Effector CD4-positive, alpha-beta T cell (primary cell): ENCODE data around the gene PIGW.

ENCODE experiments used
- DNase-seq: peaks from one replicate; pipeline ENCODE4 v3.0.0-alpha.2; 2020

Gene PIGW

DNA sequence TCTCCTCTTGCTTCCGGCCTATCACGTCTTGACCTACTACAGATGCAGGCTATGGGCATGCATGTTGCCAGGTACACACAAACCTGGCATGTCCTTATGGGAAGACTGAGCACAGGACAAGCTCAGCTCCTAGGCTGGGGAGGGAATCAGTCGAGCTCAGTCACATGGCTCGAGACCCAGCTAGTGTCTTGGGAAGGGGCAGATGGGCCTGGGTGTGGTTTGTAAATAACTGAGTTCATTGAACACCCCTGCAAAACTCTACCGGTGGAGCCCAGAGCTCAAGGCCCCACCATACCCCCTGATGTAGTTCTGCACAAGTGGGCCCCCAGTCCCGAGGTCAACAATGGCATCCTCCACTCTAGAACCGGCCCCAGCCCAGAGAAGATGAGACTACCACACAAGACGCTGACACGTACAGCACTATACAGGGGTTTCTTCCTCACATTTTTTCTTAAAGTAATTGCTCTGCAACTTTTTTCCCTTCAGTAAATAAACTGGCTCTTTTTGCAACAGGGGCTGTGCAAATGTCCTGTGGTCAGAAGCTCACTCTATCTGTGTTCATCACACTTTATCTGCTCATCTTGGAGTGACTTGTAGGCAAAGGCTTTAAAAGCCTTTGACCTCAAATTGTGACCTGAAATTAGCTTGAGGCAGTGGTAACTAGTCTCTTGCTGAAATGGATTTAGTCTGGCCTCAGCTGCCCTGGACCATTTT is 25.4 kb upstream of the PIGW start:
- no peak for DNase-seq

DNA sequence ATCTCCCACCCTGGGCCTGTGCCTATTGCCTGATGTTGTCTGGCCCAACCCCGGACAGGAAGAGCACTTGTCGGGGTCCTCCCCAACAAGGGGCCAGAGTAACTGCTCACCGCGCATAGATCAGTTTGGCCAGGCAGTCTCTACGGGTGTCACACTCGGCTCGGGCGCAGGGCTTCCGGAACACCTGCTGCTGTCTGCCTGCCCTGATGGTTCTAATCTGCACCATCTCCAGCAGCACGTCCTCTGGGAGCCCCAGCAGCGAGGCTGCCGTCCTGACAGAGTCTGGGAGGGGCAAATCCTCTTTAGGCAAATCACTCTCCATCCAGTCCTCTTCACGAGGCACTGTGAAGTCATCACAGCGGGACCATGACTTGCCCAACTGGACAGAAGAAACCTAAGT is 24.2 kb upstream of the PIGW start:
- no peak for DNase-seq

DNA sequence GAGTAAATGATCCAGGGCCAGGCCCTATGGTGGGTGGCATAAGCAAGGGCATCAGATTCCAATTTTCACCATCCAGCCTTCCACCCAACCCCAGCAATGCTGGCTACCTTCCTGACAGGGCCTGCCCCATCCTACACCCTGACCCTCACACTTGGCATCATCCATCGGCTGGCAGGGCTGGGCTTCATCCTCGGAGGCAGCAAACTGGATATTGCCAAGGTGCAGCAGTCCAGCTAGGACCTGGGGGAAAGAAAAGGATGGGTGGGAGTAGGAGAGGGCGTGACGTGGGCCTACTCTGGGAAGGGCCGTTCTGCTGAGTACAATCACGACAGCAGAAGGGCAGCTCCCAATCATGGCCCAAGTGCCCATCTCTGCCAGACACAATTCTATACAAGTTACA is 23.6 kb upstream of the PIGW start:
- DNase-seq, result no peak

DNA sequence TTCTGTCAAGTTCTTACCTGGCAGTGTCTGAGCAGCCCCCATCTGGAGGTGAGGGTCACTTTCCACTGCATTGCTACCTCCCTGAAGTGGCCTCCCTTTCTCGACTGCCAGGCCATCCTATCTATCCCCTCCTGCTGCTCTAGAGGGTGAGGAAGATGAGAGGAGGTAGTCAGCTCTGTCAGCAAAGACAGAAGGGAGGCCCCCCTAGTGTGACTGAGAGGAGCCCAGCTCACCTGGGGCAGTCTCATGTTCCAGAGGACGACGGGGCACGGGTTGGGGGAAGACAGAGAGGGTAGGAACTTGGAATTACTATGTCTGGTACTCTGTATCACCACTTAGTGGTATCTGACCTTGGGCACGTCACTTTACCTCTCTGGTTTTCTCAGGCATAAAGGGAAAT is 22.1 kb upstream of the PIGW start:
- no peak for DNase-seq

DNA sequence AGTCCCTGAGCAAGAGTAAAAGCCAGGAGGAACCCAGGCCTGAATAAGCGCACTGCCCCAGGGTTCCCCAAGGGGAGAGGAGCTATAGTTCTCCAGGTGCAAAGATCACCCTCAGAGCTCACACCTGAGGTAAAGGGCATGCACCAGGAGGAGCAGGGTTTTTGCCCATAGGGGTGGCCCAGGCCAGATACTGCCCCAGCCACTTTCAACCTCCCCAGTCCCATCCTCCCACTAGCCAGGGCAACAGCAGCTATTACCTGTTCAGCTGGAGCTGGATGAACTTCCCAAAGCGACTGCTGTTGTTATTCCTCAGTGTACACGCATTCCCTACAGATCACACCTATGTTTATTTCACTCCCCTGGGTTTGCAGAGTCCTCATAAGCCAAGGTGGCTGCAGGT is 19.9 kb upstream of the PIGW start:
- no peak for DNase-seq

DNA sequence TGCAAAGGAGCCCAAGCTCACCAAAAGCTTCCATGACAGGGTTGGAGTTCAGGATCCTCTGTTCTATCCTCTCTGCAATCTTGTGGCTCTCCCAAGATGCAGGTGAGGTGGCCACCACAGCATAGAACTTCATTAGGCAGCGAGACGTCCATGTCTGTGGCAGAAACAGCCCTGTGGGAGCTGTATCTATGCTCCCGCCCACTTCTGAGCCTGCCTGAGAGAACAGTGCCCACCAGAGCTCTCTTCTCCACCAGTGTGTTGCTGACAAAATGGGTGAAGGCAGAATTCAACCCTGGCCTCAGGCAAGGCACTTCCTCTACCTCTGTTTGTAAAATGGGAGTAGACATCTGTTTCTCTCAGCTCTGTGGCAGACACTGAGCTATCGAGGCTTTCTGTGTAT is 18.9 kb upstream of the PIGW start:
- no peak for DNase-seq

DNA sequence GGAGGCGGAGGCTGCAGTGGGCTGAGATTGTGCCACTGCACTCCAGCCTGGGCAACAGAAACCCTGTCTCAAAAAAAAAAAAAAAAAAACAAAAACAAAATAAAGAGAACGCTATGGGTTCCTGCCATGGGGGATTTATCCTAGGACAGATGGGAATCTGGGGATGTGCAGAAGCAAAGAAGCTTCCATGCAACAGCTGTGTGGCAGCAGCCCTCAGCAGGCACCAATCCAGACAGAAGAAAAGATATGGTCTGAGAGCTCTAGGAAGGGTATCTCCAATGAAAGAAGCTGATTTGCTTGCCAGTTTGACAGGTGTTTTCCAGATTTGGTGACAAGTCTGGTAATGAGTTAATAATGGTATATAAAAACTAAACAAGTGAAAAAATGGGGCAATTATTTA is 11.7 kb upstream of the PIGW start:
- DNase-seq, result no peak

DNA sequence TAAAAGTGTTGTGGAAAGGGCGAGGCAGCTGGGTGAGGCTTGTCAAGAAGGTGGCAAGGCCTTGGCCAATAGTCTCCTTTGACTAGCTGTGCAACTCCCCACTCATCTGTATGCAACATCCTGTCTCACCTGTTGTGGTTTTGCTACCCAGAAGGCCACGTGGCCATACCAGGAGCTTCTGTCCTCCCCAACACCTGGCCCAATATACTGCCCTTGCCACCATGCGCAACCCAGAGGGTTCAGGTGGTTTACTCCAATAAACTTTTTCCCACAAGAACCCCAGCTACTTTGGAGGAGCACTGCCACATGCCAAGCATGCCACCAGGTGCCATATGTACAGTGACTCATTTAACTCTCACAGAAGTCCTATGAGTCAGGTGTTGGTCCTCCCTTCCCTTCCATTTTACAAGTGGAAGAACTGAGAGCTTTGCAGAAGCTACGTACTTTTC is 10.3 kb upstream of the PIGW start:
- no peak for DNase-seq

DNA sequence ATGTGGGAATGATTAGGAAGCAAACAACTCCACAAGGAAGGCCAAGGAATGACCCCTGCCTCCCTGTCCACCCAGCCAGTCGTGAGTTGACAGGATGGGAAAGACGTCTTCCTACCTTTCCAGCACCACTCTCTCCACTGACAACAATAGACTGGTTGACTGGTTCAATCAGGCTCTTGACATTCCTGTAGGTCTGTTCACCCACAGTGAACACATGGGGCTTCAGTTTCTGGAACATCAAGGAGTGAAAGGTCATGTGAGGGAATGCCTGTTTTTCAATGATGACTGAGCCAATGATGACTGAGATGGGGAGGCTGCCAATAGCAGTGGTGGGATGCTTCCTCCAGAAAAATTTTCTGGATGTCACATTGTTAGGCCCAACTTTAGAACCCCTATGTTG is 9.7 kb upstream of the PIGW start:
- no peak for DNase-seq

DNA sequence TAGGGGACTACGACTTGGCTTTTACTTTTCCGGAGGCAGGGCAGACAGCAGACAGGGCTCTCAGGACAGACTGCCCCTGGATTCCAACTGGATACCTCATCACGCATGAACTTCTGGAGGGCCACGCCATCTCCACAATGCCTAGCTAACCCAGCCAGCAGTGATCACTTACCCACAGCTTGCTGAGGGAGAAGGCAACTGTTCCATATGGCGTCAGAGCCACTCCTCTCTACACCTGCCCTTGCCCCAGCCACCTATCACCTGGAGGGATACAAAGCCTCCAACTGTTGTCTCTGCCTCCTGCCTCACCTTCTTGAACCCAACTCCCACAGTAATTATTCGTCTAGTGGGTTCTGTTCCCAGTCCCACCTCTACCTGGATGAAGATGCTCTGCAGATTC is 8.9 kb upstream of the PIGW start:
- DNase-seq, result no peak

DNA sequence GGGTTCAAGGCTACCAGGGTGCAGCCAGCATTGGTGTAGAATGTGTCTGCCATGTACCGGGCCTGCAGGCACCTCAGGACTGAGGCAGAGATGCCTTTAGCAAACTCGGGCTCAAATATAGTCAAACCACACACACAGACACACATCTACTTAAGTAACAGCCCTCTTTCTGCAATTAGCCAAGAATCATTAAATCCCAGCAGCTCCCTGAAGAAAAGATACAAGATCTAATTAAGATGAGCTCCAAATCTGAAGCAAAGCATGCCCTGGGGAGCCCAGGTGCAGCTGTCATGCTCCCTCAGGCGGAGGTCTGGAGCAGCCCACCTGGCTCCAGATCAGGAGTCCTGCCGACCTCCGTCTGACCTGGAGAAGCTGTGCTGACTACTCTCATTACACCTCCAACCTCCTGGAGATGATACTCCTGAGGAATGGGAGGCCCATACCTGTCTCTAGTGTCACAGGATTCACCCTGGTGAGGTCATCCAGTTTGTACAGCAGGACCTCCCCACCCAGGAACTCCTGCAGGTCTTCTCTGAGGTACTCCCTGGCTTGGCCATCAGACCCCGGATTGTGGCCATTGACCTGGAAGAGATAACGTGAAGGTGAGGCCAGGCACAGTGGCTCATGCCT is 7.1 kb upstream of the PIGW start:
- DNase-seq, result no peak

DNA sequence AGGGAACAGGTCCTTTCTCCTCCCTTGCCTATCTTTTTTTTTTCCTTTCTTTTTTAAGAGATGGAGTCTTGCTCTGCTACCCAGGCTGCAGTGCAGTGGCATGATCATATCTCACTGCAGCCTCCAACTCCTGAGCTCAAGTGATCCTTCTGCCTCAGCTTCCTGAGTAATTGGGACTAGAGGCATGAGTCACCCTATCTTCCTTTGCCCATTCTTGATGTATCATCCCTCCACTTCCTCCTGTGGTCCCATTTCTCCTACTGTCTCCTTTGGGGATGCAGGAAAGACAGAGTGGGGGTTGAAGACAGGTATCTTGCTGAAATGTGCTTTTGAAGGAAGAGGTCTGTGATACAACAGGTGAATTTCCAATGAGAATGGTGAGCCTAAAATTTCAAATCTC is 5.7 kb upstream of the PIGW start:
- no peak for DNase-seq

DNA sequence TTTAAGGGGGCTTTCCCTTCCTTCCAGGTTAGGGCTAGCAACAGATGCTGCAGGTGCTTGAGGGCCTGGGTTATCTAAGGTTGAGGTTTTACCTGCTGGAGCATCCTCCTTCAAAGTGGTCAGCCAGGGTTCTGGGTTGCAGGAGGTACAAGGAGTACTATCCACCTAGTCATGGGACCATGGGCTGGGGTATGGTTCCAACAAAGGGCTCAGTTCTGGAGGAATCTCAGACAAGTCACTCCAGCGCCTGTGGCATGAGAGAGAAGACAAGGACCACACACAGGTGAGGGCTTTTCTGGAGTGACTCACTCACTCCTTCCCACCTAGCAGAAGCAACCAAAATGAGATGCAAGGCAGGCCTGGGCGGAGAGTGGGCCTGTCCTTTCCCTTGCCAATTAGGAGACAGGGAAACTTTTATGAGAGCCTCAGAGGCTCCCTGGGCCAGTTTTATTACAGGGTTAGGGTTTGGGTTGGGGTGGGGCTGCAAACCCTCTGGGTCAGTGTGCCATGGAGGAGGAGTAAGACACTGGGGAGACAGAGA is 2.3 kb upstream of the PIGW start:
- DNase-seq, result no peak

DNA sequence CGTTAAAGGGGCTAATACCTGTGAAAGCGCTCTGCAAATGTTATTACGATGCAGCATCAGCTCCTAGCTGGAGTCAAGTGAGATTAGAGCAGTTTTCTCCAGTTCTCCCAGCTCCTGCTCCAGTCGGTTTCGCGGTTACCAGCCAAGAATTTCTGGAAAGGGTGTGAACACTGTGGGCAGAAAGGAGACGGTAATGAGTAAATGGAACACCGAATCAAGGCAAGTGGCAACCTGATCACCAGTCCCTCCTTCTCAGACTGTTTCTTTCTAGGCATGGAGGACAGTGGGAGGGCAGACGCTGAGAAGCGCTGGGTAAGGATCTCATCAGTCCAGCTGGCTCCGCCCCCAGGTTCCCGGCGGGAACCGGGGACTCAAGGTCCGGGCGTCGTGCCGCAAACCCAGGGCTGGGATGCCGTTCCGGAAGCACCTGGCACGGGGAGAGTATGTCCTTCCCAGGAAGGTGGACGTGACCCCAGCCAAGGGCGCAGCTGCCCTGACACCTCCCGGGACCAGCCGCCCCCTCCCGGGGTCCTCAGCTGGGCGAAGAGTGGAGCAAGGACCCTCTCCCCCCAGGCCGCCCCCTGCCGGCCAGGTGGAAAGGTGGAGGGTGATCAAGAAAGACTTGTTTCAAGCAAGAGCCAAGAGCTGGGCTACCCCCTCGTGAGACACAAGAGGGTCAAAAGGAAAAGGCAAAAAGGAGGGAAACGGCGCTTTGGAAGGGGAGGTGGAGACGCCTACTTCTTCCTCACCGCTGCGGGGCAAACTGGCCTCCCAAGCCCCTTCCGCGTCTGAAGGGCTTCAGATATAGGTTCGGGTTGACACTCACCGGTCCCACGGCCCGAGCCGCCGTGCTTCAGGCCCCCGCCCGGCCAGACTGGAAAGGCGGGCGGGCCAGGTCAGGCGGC is 600 bp upstream of the PIGW start:
- peak; percentile 37 for DNase-seq

DNA sequence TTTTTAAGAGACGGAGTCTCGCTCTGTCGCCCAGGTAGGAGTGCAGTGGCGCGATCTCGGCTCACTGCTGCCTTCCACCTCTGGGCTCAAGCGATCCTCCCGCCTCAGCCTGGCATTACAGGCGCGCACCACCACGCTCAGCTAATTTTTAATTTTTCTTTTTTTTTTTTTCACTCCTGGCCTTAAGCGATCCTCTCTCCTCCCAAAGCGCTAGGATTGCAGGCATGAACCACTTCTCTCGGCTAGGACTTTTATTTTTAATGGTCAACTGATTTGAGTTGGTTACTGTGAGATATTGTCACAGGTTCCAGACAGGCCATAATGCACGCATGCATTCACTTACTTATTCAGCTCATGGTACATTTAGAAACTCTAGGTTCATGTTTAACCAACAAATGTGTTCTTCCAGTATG is 888 bp downstream of the PIGW start:
- DNase-seq, result no peak

DNA sequence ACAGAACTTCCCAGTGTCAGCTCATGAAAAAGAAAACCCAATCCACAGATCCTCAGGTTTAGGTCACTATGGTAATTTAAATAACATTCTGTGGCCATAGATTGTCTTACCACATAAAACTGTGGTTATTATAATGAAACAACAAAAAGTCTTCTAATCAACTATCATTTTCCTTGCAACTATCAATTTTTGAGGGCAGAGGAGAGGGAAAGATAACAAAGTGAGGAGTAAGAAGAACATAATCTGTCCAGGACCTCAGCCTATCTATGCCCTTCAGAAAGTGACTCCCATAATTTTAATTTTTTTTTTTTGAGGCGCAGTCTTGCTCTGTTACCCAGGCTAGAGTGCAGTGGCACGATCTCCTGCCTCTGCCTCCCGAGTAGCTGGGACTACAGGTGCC is 5.9 kb downstream of the PIGW start:
- DNase-seq, result no peak

DNA sequence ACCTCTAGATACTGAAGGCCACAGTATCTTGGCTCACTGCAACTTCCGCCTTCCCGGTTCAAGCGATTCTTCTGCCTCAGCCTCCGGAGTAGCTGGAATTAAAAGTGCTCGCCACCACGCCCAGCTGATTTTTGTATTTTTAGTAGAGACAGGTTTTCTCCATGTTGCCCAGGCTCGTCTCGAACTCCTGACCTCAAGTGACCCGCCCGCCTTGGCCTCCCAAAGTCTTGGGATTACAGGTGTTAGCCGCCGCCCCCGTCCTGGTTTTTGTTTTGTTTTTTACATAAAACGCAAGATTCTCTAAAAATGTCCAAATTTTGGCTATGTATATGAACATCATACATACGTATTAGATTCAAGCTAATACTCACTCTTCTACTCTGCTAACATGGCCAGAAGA is 8.0 kb downstream of the PIGW start:
- no peak for DNase-seq

DNA sequence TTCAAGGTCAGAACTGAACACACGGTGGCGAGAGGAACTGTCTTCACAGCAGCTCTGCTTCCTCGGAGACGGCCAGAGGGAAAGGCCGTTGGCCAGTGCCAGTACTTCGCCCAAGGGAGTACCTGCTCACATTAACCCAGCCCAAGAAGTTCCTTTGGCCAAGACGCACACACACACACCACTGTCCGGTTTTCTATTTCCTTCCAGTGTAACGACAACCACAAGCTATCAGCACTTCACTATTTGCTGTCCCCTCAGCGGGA is 9.2 kb downstream of the PIGW start:
- no peak for DNase-seq

DNA sequence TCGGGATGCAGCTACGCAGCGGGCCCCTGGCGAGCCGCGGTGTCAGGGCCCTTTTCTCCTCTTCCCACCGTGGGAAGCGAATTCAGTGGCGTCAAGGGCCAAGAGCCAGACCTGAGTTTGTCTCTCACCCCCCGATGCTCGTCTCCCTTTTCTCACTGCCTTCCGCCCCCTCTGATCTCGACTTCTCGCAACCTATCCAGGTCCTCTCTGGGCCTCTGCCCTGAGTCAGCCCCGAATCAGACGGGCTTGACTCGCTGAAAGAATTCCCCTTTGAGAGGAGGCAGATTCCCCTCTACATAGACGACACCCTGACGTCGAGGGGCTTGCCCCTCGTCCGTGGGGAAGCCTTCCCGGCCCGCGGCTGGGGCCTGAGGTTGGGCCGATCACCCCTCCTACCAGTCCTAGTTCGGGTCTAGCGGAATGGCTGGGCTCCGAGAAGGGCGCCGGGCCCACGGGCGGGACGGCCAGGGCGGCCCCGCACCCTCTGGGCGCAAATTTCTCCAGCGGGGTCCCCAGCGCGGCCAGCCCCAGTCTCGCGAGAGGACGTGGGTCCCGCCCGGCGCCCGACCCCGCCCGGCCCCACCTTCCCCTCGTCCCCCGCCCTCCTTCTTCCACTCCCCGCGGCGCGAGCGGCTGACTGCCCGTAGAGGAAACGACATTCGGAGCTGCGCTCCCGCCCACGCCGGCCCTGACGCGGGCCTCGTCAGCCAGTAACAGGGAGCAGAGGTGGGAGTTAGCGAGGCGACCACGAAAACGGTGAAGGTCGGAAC is 9.7 kb downstream of the PIGW start, which contains the start of gene GGNBP2:
GGNBP2 (plus strand) TSS at position 613 of the 770 bp plus-strand sequence. CDS start 806 bp downstream, outside the sequence.
- peak; percentile 88 for DNase-seq

DNA sequence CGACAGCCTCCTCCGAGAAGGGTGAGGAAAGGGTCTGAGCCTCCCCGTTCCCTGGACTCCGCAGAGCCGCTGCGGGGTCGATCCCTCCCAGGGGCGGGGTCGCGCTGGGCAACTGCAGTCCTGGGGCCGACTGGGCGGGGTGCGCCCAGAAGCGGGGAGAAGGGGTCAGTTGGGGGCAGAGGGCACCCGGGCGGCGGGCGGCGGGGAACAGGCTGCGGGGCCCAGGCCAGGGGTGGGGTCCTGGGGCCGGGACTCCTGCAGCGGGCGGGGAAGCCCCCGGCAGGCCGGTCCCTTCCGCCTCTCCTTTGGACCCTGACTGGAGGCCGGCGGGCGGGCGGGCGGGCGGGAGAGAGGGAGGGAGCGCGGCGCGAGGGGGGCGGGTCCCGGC is 10.3 kb downstream of the PIGW start:
- DNase-seq, result no peak

DNA sequence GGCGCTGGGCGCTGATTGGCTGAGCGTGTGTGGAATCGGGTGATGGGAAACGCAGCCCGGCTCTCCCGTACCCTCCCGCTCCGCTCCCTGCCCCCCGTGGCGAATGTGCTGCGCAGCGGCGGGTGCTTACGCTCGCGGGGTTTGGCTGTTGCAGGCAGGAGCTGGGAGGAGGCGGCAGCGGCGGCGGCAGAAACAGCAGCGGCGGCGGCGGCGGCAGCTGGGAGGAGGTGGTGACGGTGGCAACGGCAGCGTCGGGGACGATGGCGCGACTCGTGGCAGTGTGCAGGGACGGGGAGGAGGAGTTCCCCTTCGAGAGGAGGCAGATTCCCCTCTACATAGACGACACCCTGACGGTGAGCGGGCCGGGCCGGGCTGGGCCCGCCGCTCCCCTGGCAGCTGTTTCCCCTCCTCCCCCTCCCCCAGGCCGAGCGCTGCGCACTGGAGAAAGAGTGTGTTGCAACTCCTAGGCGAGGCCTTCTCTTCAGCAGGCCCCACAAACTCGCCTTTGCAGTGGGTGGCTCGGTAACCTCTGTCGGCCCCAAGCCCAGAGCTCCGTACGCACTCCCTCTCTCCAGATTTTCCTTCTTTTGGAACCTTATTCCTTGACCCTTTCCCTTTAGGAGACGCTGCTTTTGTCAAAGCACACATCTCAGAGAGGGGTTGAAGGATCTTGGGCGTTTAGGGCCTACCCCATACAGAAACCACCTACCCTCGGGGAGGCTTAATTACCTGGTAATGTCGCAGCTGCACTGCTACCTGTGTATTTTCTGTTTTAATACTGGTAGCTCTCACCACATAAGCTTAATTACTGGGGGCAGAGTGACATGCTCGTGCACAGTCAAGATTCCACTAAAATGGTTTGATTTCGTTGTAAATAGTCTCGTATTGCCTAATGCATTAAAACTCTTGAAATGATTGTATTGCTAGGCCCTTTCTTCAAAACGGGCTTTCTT is 11.0 kb downstream of the PIGW start:
- DNase-seq, result peak; percentile 96
